ENCODE measurements around the gene PABPC3.

DNA sequence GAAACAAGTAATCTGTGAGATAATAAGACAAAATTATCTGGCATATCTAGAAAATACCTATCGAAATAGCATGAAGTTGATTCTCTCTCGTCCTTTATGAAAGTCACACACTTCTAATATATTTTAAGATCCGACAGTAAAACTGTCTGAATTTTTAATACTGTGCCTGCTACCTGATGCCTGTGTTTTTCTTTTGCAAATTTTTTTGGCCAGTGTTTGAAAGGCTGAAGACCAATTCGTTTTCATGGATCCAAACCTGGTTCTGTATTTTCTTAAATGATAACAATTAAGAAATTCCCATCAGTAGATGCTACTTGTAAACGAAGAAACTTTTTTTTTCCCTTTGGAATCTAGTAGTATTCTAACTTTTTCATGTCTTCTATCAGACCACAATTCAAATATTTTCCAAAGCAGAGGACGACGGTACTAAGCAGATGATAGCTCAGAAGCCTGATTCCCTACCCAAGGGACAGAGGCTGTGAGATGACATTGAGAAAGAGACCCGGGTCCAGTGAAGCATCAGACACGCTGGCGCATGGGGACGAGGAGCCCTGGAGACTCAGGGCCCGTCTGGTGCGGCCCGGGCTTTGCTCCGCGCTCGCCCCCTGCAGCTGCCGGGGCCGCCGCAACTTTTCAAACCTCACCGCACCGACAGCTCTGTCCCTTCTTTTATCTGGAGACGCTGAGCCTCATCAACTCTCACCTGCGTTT, 49.5 kb upstream of the PABPC3 start:
- TF ChIP-seq CTCF (IDR thresholded peaks at IDR 0.05) (no peak), SIN3A (IDR thresholded peaks at IDR 0.05; ENCODE audit: borderline replicate concordance, insufficient read depth, low read depth, low read length) (no peak), POLR2AphosphoS5 (IDR thresholded peaks at IDR 0.05; ENCODE audit: low read depth, low read length) (no peak), TCF7L2 (IDR thresholded peaks at IDR 0.05; ENCODE audit: low read depth, low read length) (no peak)
- TF ChIP-seq, protein P1, sequence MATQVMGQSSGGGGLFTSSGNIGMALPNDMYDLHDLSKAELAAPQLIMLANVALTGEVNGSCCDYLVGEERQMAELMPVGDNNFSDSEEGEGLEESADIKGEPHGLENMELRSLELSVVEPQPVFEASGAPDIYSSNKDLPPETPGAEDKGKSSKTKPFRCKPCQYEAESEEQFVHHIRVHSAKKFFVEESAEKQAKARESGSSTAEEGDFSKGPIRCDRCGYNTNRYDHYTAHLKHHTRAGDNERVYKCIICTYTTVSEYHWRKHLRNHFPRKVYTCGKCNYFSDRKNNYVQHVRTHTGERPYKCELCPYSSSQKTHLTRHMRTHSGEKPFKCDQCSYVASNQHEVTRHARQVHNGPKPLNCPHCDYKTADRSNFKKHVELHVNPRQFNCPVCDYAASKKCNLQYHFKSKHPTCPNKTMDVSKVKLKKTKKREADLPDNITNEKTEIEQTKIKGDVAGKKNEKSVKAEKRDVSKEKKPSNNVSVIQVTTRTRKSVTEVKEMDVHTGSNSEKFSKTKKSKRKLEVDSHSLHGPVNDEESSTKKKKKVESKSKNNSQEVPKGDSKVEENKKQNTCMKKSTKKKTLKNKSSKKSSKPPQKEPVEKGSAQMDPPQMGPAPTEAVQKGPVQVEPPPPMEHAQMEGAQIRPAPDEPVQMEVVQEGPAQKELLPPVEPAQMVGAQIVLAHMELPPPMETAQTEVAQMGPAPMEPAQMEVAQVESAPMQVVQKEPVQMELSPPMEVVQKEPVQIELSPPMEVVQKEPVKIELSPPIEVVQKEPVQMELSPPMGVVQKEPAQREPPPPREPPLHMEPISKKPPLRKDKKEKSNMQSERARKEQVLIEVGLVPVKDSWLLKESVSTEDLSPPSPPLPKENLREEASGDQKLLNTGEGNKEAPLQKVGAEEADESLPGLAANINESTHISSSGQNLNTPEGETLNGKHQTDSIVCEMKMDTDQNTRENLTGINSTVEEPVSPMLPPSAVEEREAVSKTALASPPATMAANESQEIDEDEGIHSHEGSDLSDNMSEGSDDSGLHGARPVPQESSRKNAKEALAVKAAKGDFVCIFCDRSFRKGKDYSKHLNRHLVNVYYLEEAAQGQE (IDR thresholded peaks at IDR 0.05; ENCODE audit: insufficient read depth in 1 of 2, low read depth in 2 of 2, low read length in 1 of 2): no peak
